A673 (cell line): ENCODE data around the gene DGKZ. TPM values are rescaled to one million over a fixed set of nuclear protein-coding genes. Genes with fewer than 3 reads are reported as not detected.

Source experiments
- BruUV-seq: library from RNA; stranded (reverse); fragments of 400-500 nt; replicated peaks from 2 replicates; lab custom pipeline; 2021; lab: Mats Ljungman, UMichigan
- CTCF ChIA-PET: fragments of 300-600 bp; sonication (Branson Sonifier 250); formaldehyde crosslinking; loops from one replicate; lab custom pipeline; 2022; ENCODE audit warnings: antibody characterized with exemption; lab: Charles Lee
- POLR2A ChIA-PET: fragments of 300-600 bp; sonication (Branson Sonifier 250); formaldehyde crosslinking; loops from one replicate; lab custom pipeline; 2022; ENCODE audit warnings: antibody characterized with exemption; ENCODE audit not compliant: low non-redundant PET; lab: Charles Lee
- DNase-seq: peaks from one replicate; pipeline ENCODE4 v3.0.0-alpha.2; 2015; ENCODE audit warnings: low spot score
- H3K27ac ChIP-seq: fragments of 200-600 bp; sonication (generic); 2 replicates; pipeline ENCODE4 v1.5.1; 2016; ENCODE audit warnings: mixed run types, low read depth, mild to moderate bottlenecking, mixed read lengths, antibody characterized with exemption, low read length; ENCODE audit not compliant: poor library complexity, severe bottlenecking
- H3K27me3 ChIP-seq: fragments of 200-600 bp; sonication (generic); replicated peaks from 2 replicates; pipeline ENCODE4 v1.6.1; 2017; ENCODE audit warnings: mixed run types, low read depth, mild to moderate bottlenecking, mixed read lengths, antibody characterized with exemption, low read length; ENCODE audit not compliant: insufficient read depth, poor library complexity
- H3K36me3 ChIP-seq: fragments of 200-600 bp; sonication (generic); 2 replicates; pipeline ENCODE4 v1.6.1; 2016; ENCODE audit warnings: mixed run types, mild to moderate bottlenecking, mixed read lengths, antibody characterized with exemption, low read length; ENCODE audit not compliant: insufficient read depth, poor library complexity, severe bottlenecking
- H3K4me1 ChIP-seq: fragments of 200-600 bp; sonication (generic); 2 replicates; pipeline ENCODE4 v1.6.1; 2017; ENCODE audit warnings: mixed run types, mild to moderate bottlenecking, mixed read lengths, antibody characterized with exemption, low read length; ENCODE audit not compliant: insufficient read depth, poor library complexity, severe bottlenecking
- H3K4me3 ChIP-seq: fragments of 200-600 bp; sonication (generic); 2 replicates; pipeline ENCODE4 v1.5.1; 2016; ENCODE audit warnings: low read depth, mixed run types, mild to moderate bottlenecking, mixed read lengths, low read length; ENCODE audit not compliant: poor library complexity, severe bottlenecking
- H3K9me3 ChIP-seq: fragments of 200-600 bp; sonication (generic); 2 replicates; pipeline ENCODE4 v1.6.1; 2016; ENCODE audit warnings: mixed run types, low read depth, mild to moderate bottlenecking, mixed read lengths, antibody characterized with exemption, low read length; ENCODE audit not compliant: poor library complexity, severe bottlenecking
- CTCF ChIP-seq: fragments of 300-800, 200-600 bp; sonication (generic); conservative IDR thresholded peaks from 2 replicates; pipeline ENCODE4 v1.5.1; 2017; ENCODE audit warnings: low read depth, mild to moderate bottlenecking, antibody characterized with exemption, low read length, moderate library complexity, mixed read lengths
- EZH2 ChIP-seq: fragments of 200-600 bp; sonication (generic); IDR thresholded peaks from 2 replicates; pipeline ENCODE4 v1.6.1; 2017; ENCODE audit warnings: borderline replicate concordance, low read depth, mild to moderate bottlenecking, mixed read lengths, antibody characterized with exemption, low read length; ENCODE audit not compliant: poor library complexity, severe bottlenecking
- intact Hi-C: fragments of 100-400 bp; cut with micrococcal nuclease; formaldehyde crosslinking; loops from one replicate; pipeline ENCODE4 v1.10.0; 2022; ENCODE audit not compliant: unreplicated experiment
- total RNA-seq: library from RNA; stranded (reverse); gene quantifications from 2 replicates; pipeline ENCODE4 v1.2.3, GENCODE V29; 2021

The DGKZ gene
- total RNA-seq, 1 experiment from 2014 or later = 145 TPM

GRCh38 chr11:46373787-46374740 lies 26.8 kb downstream of the DGKZ start:
- Histone ChIP-seq H3K9me3 (no peaks in the 10 kb centered on the region), H3K4me1 (peaks cover 4% of the 10 kb centered on the region), H3K4me3 (no peak overlapping the region), H3K27me3 (no peaks in the 10 kb centered on the region), H3K27ac (no peak overlapping the region), H3K36me3 (peaks cover 58% of the 10 kb centered on the region)
- intact Hi-C loops = no loop called here
- POLR2A ChIA-PET = interaction anchor here (0.7 kb wide), 1 partner anchor 8 kb away, joined by 3 read pairs; no protein-coding TSS in a partner anchor
- TF ChIP-seq EZH2 (no peak), CTCF (no peak)
- no peak for DNase-seq
- no TSS peak for BruUV-seq
- CTCF ChIA-PET = interaction anchor here (0.6 kb wide), 1 partner anchor 83 kb away, joined by 3 read pairs; no protein-coding TSS in a partner anchor

- no peak overlapping the region for H3K27ac ChIP-seq
- H3K27me3 ChIP-seq = no peaks in the 10 kb centered on the region
- ChIA-PET POLR2A (interaction anchor here (0.7 kb wide), 1 partner anchor 9 kb away, joined by 3 read pairs; no protein-coding TSS in a partner anchor), CTCF (no interaction called here)
- intact Hi-C loops = no loop called here
- DNase-seq = no peak
- H3K4me3 ChIP-seq = no peak overlapping the region
- H3K4me1 ChIP-seq = peaks cover 1% of the 10 kb centered on the region
- BruUV-seq = no TSS peak
- H3K36me3 ChIP-seq = peaks cover 56% of the 10 kb centered on the region
- H3K9me3 ChIP-seq = no peaks in the 10 kb centered on the region
- TF ChIP-seq CTCF = no peak
- TF ChIP-seq EZH2 = no peak
Observed at GRCh38 chr11:46374815-46375214, 27.6 kb downstream of the DGKZ start.

GRCh38 chr11:46375392-46376101 lies 28.3 kb downstream of the DGKZ start:
- Histone ChIP-seq H3K9me3 (no peaks in the 10 kb centered on the region), H3K4me1 (peaks cover 4% of the 10 kb centered on the region), H3K27me3 (no peaks in the 10 kb centered on the region), H3K36me3 (peaks cover 49% of the 10 kb centered on the region), H3K4me3 (no peak overlapping the region), H3K27ac (no peak overlapping the region)
- no peak for DNase-seq
- intact Hi-C loops = no loop called here
- TF ChIP-seq EZH2 (no peak), CTCF (no peak)
- ChIA-PET POLR2A (interaction anchor here (0.6 kb wide), 1 partner anchor 205 kb away, joined by 3 read pairs; no protein-coding TSS in a partner anchor), CTCF (interaction anchor here (1.0 kb wide), 1 partner anchor 23 kb away, joined by 6 read pairs; no protein-coding TSS in a partner anchor)
- no TSS peak for BruUV-seq
